Left ventricle myocardium inferior (tissue), 1 donor: Measurements from ENCODE around the gene TOMM40. TPM values are rescaled to one million over a fixed set of nuclear protein-coding genes. Genes with fewer than 3 reads are reported as not detected.

Experiments used
- DNase-seq: peaks from one replicate; pipeline ENCODE4 v3.0.0-alpha.2; 2020
- H3K27ac ChIP-seq: fragments of 200-600 bp; replicated peaks from 2 replicates; pipeline ENCODE4 v1.8.0; 2021
- H3K27me3 ChIP-seq: fragments of 200-600 bp; 2 replicates; pipeline ENCODE4 v1.8.0; 2021; ENCODE audit warnings: low read depth
- H3K36me3 ChIP-seq: fragments of 200-600 bp; 2 replicates; pipeline ENCODE4 v1.8.0; 2021
- H3K4me1 ChIP-seq: fragments of 200-600 bp; 2 replicates; pipeline ENCODE4 v1.8.0; 2021
- H3K4me3 ChIP-seq: fragments of 200-600 bp; 2 replicates; pipeline ENCODE4 v1.8.0; 2021; ENCODE audit warnings: mild to moderate bottlenecking, moderate library complexity
- H3K9me3 ChIP-seq: fragments of 200-600 bp; replicated peaks from 2 replicates; pipeline ENCODE4 v1.8.0; 2021
- intact Hi-C: fragments of 100-400 bp; cut with micrococcal nuclease; formaldehyde crosslinking; loops from one replicate; pipeline ENCODE4 v1.11.0; 2022
- total RNA-seq: library from RNA; stranded (reverse); fragmentation: NEBNext Ultra II Directional; extraction: Animal tissue kit (Norgen Biotek cat#: 25700); gene quantifications from one replicate; pipeline ENCODE4 v1.2.1, GENCODE V29; 2021
- TF ChIP-seq, protein P1 (sequence below): fragments of 200-600 bp; IDR thresholded peaks from 2 replicates; pipeline ENCODE4 v1.8.0; 2021; ENCODE audit warnings: antibody characterized with exemption, mild to moderate bottlenecking, borderline replicate concordance
- donor health status: DM: no; HTN: yes; CAD: no; lungs with severe emphysema.

The TOMM40 gene
- total RNA-seq, 1 donor from 2014 or later: 47.3 TPM

DNA sequence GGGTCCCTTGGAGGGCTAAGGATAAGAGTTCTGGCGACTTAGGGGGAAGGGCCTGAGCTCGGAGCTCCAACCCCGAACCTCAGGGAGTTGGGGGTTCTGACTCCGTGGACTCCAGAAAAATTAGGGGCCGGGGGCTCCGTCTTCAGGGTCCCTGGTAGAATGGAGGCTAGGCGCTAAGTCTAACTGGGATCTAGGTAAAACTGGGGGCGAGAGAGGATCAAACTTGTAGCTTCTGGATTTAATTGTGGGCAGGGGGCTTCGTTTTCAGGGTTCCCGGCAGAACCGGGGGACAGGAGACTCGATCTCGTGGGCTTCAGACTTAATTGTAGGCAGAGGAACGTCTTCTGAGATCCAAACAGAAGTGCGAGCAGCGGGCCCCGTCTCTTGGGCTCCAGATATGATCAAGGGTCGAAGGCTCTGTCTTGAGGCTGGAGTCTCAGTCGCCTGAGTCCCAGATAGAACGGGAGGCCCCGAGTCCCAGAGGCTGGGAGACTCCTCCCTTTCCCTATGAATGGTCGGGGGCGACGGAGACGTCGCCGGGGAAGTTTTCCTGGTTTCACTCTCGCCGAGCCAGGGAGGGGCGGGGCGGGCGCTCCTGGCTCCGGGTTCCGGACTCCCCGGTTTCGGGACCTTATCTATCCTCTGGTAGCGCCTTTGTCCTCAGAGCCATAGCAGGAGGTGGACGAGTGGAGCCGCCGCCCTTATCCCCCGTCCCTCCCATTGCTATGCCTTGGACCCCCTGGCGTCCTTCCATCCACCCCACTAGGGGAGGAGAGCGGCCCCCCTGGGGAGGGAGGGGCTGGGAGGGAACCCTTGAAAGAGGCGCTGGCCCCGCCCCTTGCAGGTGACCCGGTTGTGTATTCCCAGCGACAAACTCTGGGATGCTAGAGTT, 43.7 kb upstream of the TOMM40 start:
- Histone ChIP-seq H3K27me3 (no peaks in the 10 kb centered on the region), H3K4me1 (peaks cover 76% of the 10 kb centered on the region), H3K27ac (peak overlapping the region; percentile 96), H3K4me3 (peak overlapping the region; percentile 100), H3K9me3 (no peaks in the 10 kb centered on the region), H3K36me3 (no peaks in the 10 kb centered on the region)
- peak; percentile 70 for DNase-seq
- TF ChIP-seq, protein P1, sequence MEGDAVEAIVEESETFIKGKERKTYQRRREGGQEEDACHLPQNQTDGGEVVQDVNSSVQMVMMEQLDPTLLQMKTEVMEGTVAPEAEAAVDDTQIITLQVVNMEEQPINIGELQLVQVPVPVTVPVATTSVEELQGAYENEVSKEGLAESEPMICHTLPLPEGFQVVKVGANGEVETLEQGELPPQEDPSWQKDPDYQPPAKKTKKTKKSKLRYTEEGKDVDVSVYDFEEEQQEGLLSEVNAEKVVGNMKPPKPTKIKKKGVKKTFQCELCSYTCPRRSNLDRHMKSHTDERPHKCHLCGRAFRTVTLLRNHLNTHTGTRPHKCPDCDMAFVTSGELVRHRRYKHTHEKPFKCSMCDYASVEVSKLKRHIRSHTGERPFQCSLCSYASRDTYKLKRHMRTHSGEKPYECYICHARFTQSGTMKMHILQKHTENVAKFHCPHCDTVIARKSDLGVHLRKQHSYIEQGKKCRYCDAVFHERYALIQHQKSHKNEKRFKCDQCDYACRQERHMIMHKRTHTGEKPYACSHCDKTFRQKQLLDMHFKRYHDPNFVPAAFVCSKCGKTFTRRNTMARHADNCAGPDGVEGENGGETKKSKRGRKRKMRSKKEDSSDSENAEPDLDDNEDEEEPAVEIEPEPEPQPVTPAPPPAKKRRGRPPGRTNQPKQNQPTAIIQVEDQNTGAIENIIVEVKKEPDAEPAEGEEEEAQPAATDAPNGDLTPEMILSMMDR: no peak
- intact Hi-C loops: loop anchor here (10.0 kb wide), 1 partner anchor 53 kb away; no protein-coding TSS in a partner anchor

DNA sequence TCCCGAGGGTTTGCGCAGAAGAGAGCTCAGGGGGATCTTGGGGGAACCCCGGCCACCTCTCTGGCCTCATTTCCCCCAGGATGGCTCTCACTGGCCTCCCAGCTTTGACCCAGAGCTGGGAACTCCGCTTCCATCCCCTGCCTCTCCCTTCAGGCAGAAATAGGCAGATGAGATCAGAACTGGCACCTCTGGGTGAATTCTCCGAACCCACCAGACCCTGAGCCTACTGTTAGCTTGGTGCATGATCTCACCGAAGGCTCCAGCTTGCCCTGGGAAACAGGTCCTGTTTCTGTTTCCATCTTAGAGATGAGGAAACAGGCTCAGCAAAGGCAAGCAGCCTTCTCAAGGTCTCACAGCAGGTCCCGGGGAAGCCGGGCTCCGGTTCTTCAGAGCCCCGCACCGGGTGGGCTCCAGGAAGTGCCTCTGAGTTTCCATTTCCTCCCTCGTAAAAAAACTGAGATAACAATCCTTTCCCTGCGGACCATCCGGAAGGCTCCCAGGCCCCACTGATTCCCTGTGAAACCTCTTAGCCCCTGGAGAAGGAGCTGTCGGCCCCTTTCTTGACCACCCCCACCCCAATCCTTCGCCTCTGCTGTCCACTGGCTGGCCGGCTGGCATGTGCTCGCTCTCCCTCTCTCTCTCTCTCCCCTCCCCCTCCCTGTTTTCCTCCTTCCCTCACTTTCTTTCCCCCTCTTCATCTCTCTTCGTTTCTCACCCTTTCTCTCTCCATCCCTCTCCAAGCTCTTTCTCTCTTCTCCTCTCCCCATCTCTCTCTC, 42.8 kb upstream of the TOMM40 start:
- Histone ChIP-seq H3K9me3 (no peaks in the 10 kb centered on the region), H3K27ac (peak overlapping the region; percentile 96), H3K36me3 (no peaks in the 10 kb centered on the region), H3K4me1 (peaks cover 76% of the 10 kb centered on the region), H3K27me3 (no peaks in the 10 kb centered on the region), H3K4me3 (peak overlapping the region; percentile 100)
- no peak for DNase-seq
- intact Hi-C loops: loop anchor here (10.0 kb wide), 1 partner anchor 53 kb away; no protein-coding TSS in a partner anchor
- TF ChIP-seq, protein P1: no peak

DNA sequence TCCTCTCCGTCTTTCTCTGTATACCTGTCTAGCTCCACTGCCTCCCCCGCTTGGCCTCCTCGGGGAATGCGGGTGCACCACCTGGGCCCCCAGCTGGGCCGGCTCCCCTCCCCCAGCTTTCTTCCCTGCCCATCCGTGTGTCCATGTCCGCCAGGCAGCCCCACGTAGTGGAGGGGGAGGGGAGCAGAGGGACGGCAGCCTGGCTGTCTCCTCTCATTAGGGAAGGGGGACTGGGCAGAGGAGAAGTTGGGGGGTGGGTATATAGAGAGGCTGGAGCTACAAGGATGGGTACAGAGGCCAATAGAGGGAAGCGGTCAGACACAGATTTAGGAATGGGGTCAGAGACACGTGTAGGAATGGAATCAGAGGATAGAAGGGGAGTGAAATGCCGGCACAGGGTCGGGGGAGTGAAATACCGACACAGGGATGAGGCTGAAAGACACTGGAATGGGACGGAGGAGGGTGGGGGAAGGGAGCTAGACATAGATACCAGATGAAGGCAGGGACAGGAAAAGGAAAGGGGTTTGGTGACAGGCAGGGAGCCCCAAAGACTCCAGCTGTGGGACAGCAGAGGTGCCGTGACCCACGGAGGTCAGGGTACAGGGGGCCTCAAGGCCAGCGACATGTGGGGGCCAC, 42.1 kb upstream of the TOMM40 start:
- no peaks in the 10 kb centered on the region for H3K36me3 ChIP-seq
- no peaks in the 10 kb centered on the region for H3K27me3 ChIP-seq
- H3K9me3 ChIP-seq: no peaks in the 10 kb centered on the region
- no peak for DNase-seq
- H3K27ac ChIP-seq: peak overlapping the region; percentile 96
- intact Hi-C loops: loop anchor here (10.0 kb wide), 1 partner anchor 54 kb away; no protein-coding TSS in a partner anchor
- peak overlapping the region; percentile 100 for H3K4me3 ChIP-seq
- TF ChIP-seq, protein P1: no peak
- peaks cover 76% of the 10 kb centered on the region for H3K4me1 ChIP-seq

DNA sequence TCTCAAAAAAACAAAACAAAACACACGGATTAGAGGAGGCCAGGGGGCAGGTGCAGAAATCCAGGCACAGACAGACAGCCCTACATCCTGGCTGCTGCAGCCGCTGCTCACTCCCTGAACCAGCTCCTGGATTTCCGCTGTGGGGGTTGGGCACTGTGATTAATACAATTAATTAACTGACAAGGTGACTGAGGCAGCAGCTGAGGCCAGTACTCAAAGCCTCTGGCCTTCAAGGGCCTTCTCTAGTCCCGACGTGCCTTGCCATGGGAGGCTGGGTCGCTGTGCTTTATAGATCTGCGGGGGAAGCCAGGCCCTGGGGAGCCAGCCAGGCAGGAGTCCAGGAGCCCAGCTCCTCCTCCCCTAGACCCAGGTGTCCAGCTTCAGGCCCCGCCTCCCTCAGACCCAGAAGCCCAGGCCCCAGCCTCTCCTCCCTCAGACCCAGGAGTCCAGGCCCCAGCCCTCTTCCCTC, 40.4 kb upstream of the TOMM40 start:
- Histone ChIP-seq H3K27ac (peak overlapping the region; percentile 96), H3K27me3 (no peaks in the 10 kb centered on the region), H3K36me3 (peaks cover 5% of the 10 kb centered on the region), H3K4me3 (no peak overlapping the region), H3K9me3 (no peaks in the 10 kb centered on the region), H3K4me1 (peaks cover 64% of the 10 kb centered on the region)
- DNase-seq: peak; percentile 35
- intact Hi-C loops: no loop called here
- TF ChIP-seq, protein P1: no peak

DNA sequence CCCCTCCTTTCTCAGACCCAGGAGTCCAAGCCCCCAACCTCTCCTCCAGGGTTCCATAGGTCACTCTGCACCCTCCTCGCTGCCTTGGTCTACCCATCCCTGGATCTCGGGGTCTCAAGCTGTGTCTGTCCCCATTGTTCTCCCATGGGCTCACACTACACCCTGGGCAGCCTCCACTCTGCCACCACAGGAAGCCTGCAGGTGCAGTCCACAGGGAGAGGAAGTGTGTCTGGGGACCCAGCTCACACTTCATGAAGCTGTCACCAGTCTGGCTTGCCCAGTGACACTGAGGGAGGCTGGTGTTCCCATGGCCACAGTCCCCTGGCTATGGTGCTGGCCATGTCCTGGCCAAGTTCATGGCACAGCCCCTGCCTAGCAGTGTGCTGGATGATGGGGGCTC, 39.6 kb upstream of the TOMM40 start:
- Histone ChIP-seq H3K27me3 (no peaks in the 10 kb centered on the region), H3K4me1 (peaks cover 69% of the 10 kb centered on the region), H3K27ac (no peak overlapping the region), H3K9me3 (no peaks in the 10 kb centered on the region), H3K4me3 (no peak overlapping the region), H3K36me3 (peaks cover 7% of the 10 kb centered on the region)
- intact Hi-C loops: no loop called here
- TF ChIP-seq, protein P1: no peak
- no peak for DNase-seq
